GM18867 (cell line): ENCODE results near the gene FABP3.
"Not testable (repeated sequence)": the region's sequence is repeated elsewhere in the genome, so short reads cannot be mapped to it uniquely, and the experiment has no call there.

Experiments
- ATAC-seq: cut with Tn5 transposase; IDR thresholded peaks from one replicate; pipeline ENCODE4 v1.9.1; 2021; ENCODE audit warnings: mild to moderate bottlenecking, moderate library complexity; ENCODE audit not compliant: unreplicated experiment

FABP3 gene

GRCh38 chr1:31399976-31400375 is 27.1 kb upstream of the FABP3 start:
- ATAC-seq: no peak

- ATAC-seq: no peak
Measured at GRCh38 chr1:31398246-31398645, 25.4 kb upstream of the FABP3 start.

- no peak for ATAC-seq
Measured at GRCh38 chr1:31397360-31398095, 24.7 kb upstream of the FABP3 start.

GRCh38 chr1:31396633-31397351 is 23.9 kb upstream of the FABP3 start:
- ATAC-seq: no peak

- peak; percentile 74 for ATAC-seq
Measured at GRCh38 chr1:31394584-31395193, 21.8 kb upstream of the FABP3 start.

GRCh38 chr1:31393463-31393862 is 20.6 kb upstream of the FABP3 start:
- no peak for ATAC-seq

- no peak for ATAC-seq
Measured at GRCh38 chr1:31390071-31390470, 17.2 kb upstream of the FABP3 start.

GRCh38 chr1:31389616-31390015 is 16.7 kb upstream of the FABP3 start:
- ATAC-seq: no peak

- ATAC-seq: no peak
Measured at GRCh38 chr1:31387612-31388011, 14.7 kb upstream of the FABP3 start.

GRCh38 chr1:31386576-31387243 is 13.8 kb upstream of the FABP3 start:
- not testable (repeated sequence) for ATAC-seq

- ATAC-seq: no peak
Measured at GRCh38 chr1:31383967-31384366, 11.1 kb upstream of the FABP3 start.

- no peak for ATAC-seq
Measured at GRCh38 chr1:31382379-31382989, 9.6 kb upstream of the FABP3 start.

GRCh38 chr1:31381394-31382294 is 8.8 kb upstream of the FABP3 start:
- ATAC-seq: no peak

GRCh38 chr1:31380181-31380580 is 7.3 kb upstream of the FABP3 start:
- ATAC-seq: no peak

- no peak for ATAC-seq
Measured at GRCh38 chr1:31378001-31378400, 5.1 kb upstream of the FABP3 start.

- no peak for ATAC-seq
Measured at GRCh38 chr1:31377364-31377863, 4.5 kb upstream of the FABP3 start.

- ATAC-seq: no peak
Measured at GRCh38 chr1:31376375-31377134, 3.7 kb upstream of the FABP3 start.

- no peak for ATAC-seq
Measured at GRCh38 chr1:31374511-31375196, 1.8 kb upstream of the FABP3 start.
